Keratinocyte (primary cell): Measurements from ENCODE around the gene AK9.

ENCODE experiments used
- EZH2 ChIP-seq: IDR thresholded peaks from one replicate; pipeline ENCODE4 v1.6.1; 2012; ENCODE audit warnings: inconsistent platforms, mild to moderate bottlenecking, low read length, moderate library complexity
- TF ChIP-seq, protein P1 (sequence below), 3 experiments: IDR thresholded peaks in 1 of 3; conservative IDR thresholded peaks in 1 of 3; optimal IDR thresholded peaks in 1 of 3; 2 replicates in 2 of 3; 3 replicates in 1 of 3; pipeline versions ENCODE3 to v1.5.1; 2011; ENCODE audit warnings: low read length in 3 of 3, mild to moderate bottlenecking in 3 of 3, moderate library complexity in 2 of 3, control low read depth in 1 of 3, inconsistent platforms in 1 of 3; ENCODE audit not compliant: insufficient read depth in 2 of 3; ENCODE audit errors: extremely low read depth in 1 of 3

DNA sequence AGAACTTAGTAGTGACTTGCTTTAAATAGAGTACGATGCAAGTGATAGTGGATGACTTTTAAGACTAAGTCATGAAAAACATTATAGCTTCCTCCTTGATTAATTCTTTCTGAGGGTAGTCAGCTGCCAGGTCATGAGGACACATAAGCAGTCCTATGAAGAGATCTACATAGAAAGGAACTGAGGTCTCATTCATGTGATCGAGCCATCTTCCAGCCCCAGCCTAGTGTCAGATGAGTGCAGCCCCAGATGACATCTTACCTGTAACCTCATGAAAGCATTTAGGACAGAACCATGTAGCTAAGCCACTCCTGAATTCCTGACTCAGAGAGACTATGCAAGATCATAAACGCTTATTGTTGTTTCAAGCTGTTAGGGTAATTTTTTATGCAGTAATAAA is 67.7 kb downstream of the AK9 start:
- TF ChIP-seq, protein P1, sequence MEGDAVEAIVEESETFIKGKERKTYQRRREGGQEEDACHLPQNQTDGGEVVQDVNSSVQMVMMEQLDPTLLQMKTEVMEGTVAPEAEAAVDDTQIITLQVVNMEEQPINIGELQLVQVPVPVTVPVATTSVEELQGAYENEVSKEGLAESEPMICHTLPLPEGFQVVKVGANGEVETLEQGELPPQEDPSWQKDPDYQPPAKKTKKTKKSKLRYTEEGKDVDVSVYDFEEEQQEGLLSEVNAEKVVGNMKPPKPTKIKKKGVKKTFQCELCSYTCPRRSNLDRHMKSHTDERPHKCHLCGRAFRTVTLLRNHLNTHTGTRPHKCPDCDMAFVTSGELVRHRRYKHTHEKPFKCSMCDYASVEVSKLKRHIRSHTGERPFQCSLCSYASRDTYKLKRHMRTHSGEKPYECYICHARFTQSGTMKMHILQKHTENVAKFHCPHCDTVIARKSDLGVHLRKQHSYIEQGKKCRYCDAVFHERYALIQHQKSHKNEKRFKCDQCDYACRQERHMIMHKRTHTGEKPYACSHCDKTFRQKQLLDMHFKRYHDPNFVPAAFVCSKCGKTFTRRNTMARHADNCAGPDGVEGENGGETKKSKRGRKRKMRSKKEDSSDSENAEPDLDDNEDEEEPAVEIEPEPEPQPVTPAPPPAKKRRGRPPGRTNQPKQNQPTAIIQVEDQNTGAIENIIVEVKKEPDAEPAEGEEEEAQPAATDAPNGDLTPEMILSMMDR (optimal IDR thresholded peaks at IDR 0.05 in 1 of 3, IDR thresholded peaks at IDR 0.05 in 1 of 3, conservative IDR thresholded peaks at IDR 0.05 in 1 of 3; ENCODE audit: extremely low read depth in 1 of 3, insufficient read depth in 2 of 3, low read length in 3 of 3) = no peak
- no peak for TF ChIP-seq EZH2
